Measurements from ENCODE around the gene FBXL13. TPM values are rescaled to one million over a fixed set of nuclear protein-coding genes. Genes with fewer than 3 reads are reported as not detected.

Gene FBXL13
- total RNA-seq, 2 donors from 2014 or later: 4.2 to 5.6 TPM

DNA sequence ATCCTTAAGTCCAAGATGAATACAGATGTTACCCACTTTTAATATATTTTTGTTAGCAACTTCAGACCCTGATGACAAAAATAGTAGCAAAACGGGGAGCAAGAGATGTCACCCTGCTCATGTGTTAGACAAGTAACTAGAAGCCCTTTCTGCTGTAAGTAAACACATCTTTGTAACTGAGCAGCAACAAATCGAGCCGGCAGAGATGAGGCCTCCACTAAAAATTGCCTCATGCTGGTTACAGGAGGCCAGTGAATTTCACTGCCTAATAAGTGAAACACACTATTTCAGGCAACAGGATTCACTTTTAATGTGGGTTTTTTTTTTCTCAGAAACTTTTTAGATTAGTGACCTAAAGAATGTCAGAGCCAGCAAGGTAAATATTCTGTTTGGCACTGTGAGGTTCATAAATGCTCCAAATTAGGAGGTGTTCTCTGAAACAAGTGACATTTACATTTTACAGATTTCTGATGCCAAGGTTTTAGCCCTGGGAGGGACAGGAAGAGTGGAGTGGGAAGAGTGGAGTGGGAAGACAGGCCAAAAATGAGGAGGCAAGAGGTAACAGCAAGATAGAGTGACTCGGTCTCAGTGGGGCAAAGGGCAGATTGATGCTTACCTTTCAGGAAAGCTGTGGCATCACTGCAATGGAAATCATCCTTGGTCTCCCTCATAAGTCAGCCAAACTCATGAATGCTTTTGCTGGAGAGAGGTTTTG, 215.4 kb downstream of the FBXL13 start:
- intact Hi-C loops (cut with DNase I): no loop called here
- Histone ChIP-seq H3K9me3 (no peaks in the 10 kb centered on the region), H3K4me3 (no peak overlapping the region), H3K36me3 (replicated peaks in 1 of 2; ENCODE audit: insufficient read depth in 1 of 2, low read depth in 2 of 2) (no peaks in the 10 kb centered on the region), H3K27me3 (no peaks in the 10 kb centered on the region), H3K27ac (no peak overlapping the region), H3K4me1 (peaks cover 3% of the 10 kb centered on the region)
- no peak for ATAC-seq
- TF ChIP-seq POLR2A (IDR thresholded peaks at IDR 0.05): no peak
- TF ChIP-seq, protein P1, sequence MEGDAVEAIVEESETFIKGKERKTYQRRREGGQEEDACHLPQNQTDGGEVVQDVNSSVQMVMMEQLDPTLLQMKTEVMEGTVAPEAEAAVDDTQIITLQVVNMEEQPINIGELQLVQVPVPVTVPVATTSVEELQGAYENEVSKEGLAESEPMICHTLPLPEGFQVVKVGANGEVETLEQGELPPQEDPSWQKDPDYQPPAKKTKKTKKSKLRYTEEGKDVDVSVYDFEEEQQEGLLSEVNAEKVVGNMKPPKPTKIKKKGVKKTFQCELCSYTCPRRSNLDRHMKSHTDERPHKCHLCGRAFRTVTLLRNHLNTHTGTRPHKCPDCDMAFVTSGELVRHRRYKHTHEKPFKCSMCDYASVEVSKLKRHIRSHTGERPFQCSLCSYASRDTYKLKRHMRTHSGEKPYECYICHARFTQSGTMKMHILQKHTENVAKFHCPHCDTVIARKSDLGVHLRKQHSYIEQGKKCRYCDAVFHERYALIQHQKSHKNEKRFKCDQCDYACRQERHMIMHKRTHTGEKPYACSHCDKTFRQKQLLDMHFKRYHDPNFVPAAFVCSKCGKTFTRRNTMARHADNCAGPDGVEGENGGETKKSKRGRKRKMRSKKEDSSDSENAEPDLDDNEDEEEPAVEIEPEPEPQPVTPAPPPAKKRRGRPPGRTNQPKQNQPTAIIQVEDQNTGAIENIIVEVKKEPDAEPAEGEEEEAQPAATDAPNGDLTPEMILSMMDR (IDR thresholded peaks at IDR 0.05): no peak
- DNase-seq: no peak
- WGBS, 2 donors: 43 to 45% methylated on average over 4 of the region's 4 CpGs

DNA sequence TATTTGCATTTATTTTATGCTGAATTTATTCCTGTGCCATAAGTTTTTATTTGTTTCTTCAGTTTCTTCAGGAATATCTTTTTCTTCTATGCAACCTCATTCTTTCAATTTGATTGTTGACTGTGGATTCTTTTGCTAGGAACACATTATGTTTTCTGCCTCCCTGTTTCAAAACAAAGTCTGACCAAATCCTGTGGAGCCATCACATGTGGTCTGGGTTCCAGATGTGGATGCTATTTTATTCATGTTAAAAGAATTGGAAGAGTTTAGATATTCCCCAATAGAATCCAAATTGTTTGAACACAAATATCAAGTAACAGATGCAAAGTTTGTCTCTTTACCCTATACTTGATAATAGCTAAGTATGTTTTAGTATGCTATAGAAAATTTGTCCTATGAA, 218.6 kb downstream of the FBXL13 start:
- ATAC-seq: no peak

DNA sequence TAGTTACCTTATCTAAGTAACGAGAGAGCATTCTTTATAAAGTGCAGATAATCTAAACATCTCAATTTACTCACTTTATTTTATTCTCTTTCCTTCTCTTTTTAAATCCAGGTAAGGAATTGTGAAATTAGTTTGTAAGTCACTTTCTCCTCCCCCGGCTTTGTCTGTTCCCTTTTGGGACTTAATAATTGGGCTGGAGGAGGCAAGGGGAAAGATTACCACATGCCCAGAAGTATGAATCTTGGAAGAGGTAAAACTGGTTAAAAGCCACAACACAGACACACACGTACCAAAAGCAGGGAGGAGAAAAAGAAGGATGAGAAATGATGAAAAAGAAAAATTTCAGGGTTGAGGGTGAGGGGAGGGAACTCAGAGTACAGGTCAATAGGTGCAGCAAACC, 225.1 kb downstream of the FBXL13 start:
- WGBS, 2 donors: 79 to 88% methylated on average over 3 of the region's 3 CpGs
- DNase-seq: no peak
- intact Hi-C loops (cut with DNase I): no loop called here
- H3K4me1 ChIP-seq: no peaks in the 10 kb centered on the region
- H3K27ac ChIP-seq: no peak overlapping the region
- H3K27me3 ChIP-seq: no peaks in the 10 kb centered on the region
- no peak overlapping the region for H3K4me3 ChIP-seq
- TF ChIP-seq, protein P1 (IDR thresholded peaks at IDR 0.05): no peak
- TF ChIP-seq POLR2A (IDR thresholded peaks at IDR 0.05): no peak
- H3K36me3 ChIP-seq (replicated peaks in 1 of 2; ENCODE audit: insufficient read depth in 1 of 2, low read depth in 2 of 2): no peaks in the 10 kb centered on the region
- H3K9me3 ChIP-seq: no peaks in the 10 kb centered on the region
- ATAC-seq: no peak

More for the DNA sequence above, 218.6 kb downstream of the FBXL13 start:
- Histone ChIP-seq H3K27me3 (no peaks in the 10 kb centered on the region), H3K36me3 (replicated peaks in 1 of 2; ENCODE audit: insufficient read depth in 1 of 2, low read depth in 2 of 2) (no peaks in the 10 kb centered on the region), H3K4me3 (no peak overlapping the region), H3K27ac (no peak overlapping the region), H3K4me1 (peaks cover 3% of the 10 kb centered on the region), H3K9me3 (no peaks in the 10 kb centered on the region)
- no peak for DNase-seq
- TF ChIP-seq POLR2A (IDR thresholded peaks at IDR 0.05): no peak
- TF ChIP-seq, protein P1 (IDR thresholded peaks at IDR 0.05): no peak
- intact Hi-C loops (cut with DNase I): no loop called here

DNA sequence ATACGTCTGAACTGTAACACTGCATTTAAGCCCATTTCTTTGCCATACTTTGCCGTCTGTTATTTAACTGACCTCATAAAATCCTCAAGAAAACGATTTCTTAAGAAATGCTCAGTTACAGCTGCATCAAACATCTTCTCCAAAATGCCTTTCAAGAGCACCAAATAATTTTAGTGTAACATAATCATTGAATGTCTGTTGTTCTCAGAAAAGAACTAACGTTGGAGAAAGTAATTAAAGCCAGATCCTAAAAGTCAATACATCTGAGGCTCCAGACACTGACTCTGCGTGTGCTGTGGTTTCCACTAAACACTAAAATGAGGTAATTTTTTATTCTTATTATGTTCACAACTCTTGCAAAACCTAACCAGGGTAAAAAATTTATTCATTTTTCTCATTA, 225.5 kb downstream of the FBXL13 start:
- WGBS, 2 donors: 73 to 83% methylated on average over 5 of the region's 5 CpGs
- Histone ChIP-seq H3K4me3 (no peak overlapping the region), H3K4me1 (no peaks in the 10 kb centered on the region), H3K27ac (no peak overlapping the region), H3K9me3 (no peaks in the 10 kb centered on the region), H3K36me3 (replicated peaks in 1 of 2; ENCODE audit: insufficient read depth in 1 of 2, low read depth in 2 of 2) (no peaks in the 10 kb centered on the region), H3K27me3 (no peaks in the 10 kb centered on the region)
- DNase-seq (no peak), ATAC-seq (no peak)
- intact Hi-C loops (cut with DNase I): no loop called here
- TF ChIP-seq, protein P1 (IDR thresholded peaks at IDR 0.05): no peak
- no peak for TF ChIP-seq POLR2A (IDR thresholded peaks at IDR 0.05)

DNA sequence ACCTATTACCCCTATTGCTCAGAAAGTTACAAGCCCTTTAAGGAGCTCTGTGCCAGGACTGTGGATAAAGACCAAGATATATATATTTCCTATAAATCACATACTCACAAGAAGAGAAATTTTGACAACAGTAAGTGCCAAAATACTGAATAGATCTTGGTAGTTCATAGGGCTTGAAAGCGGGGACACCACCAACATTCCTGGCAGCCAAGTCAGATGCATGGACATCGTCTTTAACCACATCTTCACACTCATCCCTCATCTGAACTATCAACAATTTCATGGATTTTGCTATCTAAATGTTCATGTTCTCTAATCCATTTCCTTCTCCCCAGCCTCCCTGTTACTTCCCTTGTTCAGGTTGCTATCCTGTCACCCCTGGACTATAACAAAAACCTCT, 229.2 kb downstream of the FBXL13 start:
- WGBS, 2 donors: 89 to 90% methylated on average over 2 of the region's 2 CpGs
- TF ChIP-seq, protein P1 (IDR thresholded peaks at IDR 0.05): no peak
- TF ChIP-seq POLR2A (IDR thresholded peaks at IDR 0.05): no peak

More for the DNA sequence above, 229.2 kb downstream of the FBXL13 start:
- DNase-seq (no peak), ATAC-seq (no peak)
- Histone ChIP-seq H3K36me3 (replicated peaks in 1 of 2; ENCODE audit: insufficient read depth in 1 of 2, low read depth in 2 of 2) (no peaks in the 10 kb centered on the region), H3K27me3 (no peaks in the 10 kb centered on the region), H3K9me3 (no peaks in the 10 kb centered on the region), H3K27ac (no peak overlapping the region), H3K4me3 (no peak overlapping the region), H3K4me1 (peaks cover 8% of the 10 kb centered on the region)
- intact Hi-C loops (cut with DNase I): no loop called here
